Activated gamma-delta T cell (primary cell): ENCODE measurements around the gene STXBP3.
"Not testable (repeated sequence)": the region's sequence is repeated elsewhere in the genome, so short reads cannot be mapped to it uniquely, and the experiment has no call there.

ENCODE experiments used
- DNase-seq: peaks from one replicate; lab custom pipeline; 2025; lab: John Stamatoyannopoulos, UW
- total RNA-seq, 2 donors: gene quantifications; one replicate each; lab custom pipeline; 2026; lab: John Stamatoyannopoulos, UW

Gene STXBP3
- 101 to 110 reads per million in 2 donors for total RNA-seq

GRCh38 chr1:108746382-108747170, at the start of gene STXBP3:
Gene STXBP3, plus strand, starts transcription at chr1:108746674. Its CDS starts 64 bp downstream, at chr1:108746738.
- DNase-seq = peak; percentile 97

GRCh38 chr1:108699375-108700332, 46.8 kb upstream of the STXBP3 start:
- DNase-seq = no peak

- DNase-seq = no peak
These were observed 45.2 kb upstream of the STXBP3 start for GRCh38 chr1:108701176-108701849.

GRCh38 chr1:108702109-108702508, 44.4 kb upstream of the STXBP3 start:
- not testable (repeated sequence) for DNase-seq

- no peak for DNase-seq
These were observed 42.5 kb upstream of the STXBP3 start for GRCh38 chr1:108703939-108704338.

- no peak for DNase-seq
These were observed 42.0 kb upstream of the STXBP3 start for GRCh38 chr1:108704496-108704895.

GRCh38 chr1:108706643-108707042, 39.8 kb upstream of the STXBP3 start:
- no peak for DNase-seq

- DNase-seq = no peak
These were observed 37.5 kb upstream of the STXBP3 start for GRCh38 chr1:108708691-108709660.

- DNase-seq = no peak
These were observed 33.8 kb upstream of the STXBP3 start, which contains the start of gene FNDC7 for GRCh38 chr1:108712606-108713150. Gene FNDC7, plus strand, starts transcription at chr1:108712908. Its CDS starts 26 bp downstream, at chr1:108712934.

GRCh38 chr1:108715932-108716331, 30.5 kb upstream of the STXBP3 start:
- DNase-seq = no peak

GRCh38 chr1:108716437-108717230, 29.8 kb upstream of the STXBP3 start:
- no peak for DNase-seq

GRCh38 chr1:108717774-108718316, 28.6 kb upstream of the STXBP3 start:
- DNase-seq = no peak

GRCh38 chr1:108718927-108719655, 27.4 kb upstream of the STXBP3 start:
- DNase-seq = no peak

- DNase-seq = no peak
These were observed 26.6 kb upstream of the STXBP3 start for GRCh38 chr1:108719656-108720435.

GRCh38 chr1:108722292-108722691, 24.2 kb upstream of the STXBP3 start:
- DNase-seq = no peak

GRCh38 chr1:108725906-108726305, 20.6 kb upstream of the STXBP3 start:
- DNase-seq = no peak

- DNase-seq = no peak
These were observed 18.0 kb upstream of the STXBP3 start for GRCh38 chr1:108728327-108728923.
